AG08395 (cell line): ENCODE data around the gene RFX7.

Experiments used
- DNase-seq: peaks from one replicate; pipeline ENCODE4 v3.0.0; 2012; ENCODE audit warnings: mixed read lengths, low spot score

Gene RFX7

GRCh38 chr15:56045068-56045748, 198.5 kb downstream of the RFX7 start:
- DNase-seq = no peak

DNA sequence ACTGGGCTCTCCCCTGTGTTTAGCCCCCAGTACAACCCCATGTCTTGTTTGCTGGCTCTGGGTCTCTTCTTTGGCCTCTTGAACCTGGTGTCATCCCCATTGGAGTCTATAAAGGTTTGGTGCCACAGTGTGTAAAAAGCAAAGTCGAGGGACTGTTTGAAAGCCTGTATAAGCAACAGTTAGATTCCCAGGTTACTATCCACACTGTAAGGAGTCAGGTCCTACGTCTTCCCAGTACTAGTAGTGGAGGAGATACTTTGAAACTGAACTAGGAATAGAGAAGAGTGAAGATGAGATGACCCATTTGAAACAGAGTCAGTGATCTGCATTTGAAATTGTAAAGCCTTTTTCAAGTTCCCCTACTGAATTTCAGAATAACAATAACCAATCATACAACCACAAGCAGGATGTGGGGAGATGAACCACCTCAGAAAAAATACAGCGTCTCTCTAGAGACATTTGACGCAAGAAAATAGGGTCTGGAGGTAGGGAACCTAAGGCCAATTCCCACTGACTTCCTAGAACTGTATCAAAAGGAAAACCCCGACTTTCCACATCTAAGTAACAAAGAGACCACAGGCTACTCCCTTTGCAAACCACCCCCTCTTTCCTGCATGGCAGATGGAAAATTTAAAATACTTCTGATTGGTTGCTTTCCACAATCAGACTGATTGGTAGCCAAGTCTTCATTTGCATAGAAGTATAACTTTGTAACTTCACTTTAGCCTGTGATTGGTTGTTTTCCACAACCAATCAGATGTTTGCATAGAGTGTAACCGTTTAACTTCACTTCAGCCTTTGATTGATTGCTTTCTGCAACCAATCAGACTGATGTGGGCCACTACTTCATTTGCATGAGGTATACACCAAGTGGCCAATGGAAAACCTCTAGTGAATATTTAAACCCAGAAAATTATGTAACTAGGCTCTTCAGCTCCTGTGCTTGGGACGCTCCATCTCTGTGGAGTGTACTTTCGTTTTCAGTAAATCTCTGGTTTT, 200.4 kb downstream of the RFX7 start:
- DNase-seq = no peak

DNA sequence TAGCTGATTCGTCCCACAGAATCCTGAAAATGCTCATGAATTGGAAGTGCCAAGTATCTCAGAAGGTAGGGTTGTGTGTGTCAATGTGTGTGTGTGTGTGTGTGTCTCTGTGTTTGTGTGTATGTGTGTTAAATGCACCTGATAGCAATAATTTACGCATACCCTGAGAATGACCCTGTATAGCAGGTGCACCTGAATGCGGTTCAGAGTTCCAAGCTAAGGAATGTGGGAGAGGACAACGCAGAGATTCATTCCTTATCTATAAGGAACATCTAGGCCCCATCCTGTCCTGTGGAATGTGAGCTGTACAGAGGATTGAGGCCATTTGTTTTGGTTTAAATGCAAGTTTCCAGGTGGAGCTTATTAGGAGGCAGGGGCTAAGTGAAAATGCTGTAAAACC, 201.2 kb downstream of the RFX7 start:
- DNase-seq = no peak

GRCh38 chr15:56042031-56042430, 201.6 kb downstream of the RFX7 start:
- DNase-seq = no peak

DNA sequence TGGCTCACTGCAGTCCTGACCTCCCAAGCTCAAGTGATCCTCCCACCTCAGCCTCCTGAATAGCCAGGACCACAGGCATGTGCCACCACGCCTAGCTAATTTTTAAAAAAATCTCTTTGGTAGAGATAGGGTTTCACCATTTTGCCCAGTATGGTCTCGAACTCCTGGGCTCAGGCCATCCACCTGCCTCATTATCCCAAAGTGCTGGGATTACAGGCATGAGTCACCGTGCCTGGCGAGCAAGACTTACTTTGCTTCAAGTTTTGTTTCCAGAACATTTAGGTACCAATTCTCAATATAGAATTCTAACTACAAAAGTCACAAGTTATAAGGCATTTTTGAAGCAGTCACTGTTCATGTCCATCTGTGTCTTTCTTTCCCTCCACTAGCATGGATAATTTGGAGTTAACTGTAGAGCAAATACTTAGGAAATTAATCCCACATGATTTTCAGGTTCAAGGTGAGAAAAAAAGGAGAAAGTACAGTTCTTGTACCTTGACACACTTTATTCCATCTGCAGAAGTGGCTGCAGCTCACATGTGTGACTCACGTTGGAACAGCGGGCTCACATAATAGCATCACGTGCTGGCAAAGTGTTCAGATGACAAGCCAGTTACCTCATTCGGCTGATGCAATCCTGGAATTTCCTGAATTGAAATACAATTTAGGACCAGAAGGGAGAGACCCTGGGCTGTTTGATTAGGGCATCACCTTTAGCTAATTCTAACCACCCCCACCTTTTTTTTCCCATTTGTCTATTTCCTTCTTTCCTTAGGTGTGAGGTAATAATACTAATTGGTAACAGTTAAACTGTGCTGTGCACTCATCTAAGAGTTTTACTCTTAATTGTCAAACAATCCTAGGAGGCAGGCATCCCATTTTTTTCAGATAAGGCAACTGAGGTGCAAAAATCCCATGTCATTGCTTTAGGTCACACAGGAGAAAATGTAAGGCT, 203.3 kb downstream of the RFX7 start:
- peak; percentile 80 for DNase-seq

GRCh38 chr15:56038707-56039106, 205.0 kb downstream of the RFX7 start:
- DNase-seq = no peak

DNA sequence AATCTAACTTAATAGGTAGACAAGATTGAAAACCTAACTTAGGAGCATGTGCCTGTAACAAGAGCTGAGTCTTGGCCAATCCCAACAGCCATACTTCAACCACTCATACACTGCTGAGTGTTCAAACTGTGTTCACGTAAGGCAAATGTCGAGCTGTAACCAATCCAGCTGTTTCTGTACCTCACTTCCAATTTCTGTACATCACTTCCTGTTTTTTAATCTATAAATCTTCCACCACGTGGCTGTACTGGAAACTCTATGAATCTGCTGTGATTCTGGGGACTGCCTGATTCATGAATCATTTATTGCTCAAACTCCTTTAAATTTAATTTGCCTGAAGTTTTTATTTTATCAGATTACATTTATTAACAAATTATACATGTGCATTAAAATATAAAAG, 205.7 kb downstream of the RFX7 start:
- no peak for DNase-seq
